ENCODE results near the gene QPCTL.

DNA sequence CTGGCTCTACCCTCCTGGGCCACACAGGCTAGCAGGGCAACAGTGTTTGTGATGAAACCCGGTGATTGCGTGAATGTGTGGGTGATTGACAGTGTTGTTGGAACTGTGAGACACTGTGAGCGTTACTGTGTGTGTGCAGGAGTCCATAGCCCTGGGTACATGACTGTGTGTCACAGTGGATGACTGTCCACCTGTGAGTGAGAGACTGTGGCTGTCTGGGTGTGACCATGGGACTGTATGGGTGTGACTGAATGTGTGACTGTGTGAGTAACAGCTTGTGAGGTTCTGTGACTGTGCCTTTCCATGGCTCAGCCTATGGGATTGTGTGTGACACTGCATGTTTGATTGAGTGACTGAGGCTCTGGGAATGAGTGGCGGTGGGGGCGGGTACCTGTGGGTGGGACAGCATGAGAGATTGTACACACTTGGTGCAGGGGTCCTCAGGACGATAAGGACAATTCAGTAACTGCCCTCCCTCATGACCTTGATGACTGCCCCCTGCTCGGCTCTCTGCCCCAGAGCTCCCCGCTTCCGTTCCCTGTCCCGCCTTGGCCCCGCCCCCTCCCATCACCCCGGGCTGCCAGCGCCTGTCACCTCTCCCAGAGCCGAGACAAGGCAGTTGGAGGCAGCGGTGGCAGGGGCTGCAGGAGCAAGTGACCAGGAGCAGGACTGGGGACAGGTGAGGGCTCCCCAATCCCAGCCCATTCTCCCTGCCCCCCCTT is 24.7 kb upstream of the QPCTL start, which contains the start of gene GIPR:
- TF ChIP-seq, protein P1, sequence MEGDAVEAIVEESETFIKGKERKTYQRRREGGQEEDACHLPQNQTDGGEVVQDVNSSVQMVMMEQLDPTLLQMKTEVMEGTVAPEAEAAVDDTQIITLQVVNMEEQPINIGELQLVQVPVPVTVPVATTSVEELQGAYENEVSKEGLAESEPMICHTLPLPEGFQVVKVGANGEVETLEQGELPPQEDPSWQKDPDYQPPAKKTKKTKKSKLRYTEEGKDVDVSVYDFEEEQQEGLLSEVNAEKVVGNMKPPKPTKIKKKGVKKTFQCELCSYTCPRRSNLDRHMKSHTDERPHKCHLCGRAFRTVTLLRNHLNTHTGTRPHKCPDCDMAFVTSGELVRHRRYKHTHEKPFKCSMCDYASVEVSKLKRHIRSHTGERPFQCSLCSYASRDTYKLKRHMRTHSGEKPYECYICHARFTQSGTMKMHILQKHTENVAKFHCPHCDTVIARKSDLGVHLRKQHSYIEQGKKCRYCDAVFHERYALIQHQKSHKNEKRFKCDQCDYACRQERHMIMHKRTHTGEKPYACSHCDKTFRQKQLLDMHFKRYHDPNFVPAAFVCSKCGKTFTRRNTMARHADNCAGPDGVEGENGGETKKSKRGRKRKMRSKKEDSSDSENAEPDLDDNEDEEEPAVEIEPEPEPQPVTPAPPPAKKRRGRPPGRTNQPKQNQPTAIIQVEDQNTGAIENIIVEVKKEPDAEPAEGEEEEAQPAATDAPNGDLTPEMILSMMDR (IDR thresholded peaks at IDR 0.05) = no peak
- no peak for TF ChIP-seq POLR2A (IDR thresholded peaks at IDR 0.05)

Measured in thyroid gland (tissue), 4 donors.